SKM-1 (cell line): Measurements from ENCODE around the gene ELOVL3.
A peak's percentile ranks its signal among the peaks of the same experiment; 100 is the strongest.
"Not testable (repeated sequence)": the region's sequence is repeated elsewhere in the genome, so short reads cannot be mapped to it uniquely, and the experiment has no call there.

ENCODE experiments used
- DNase-seq: peaks from one replicate; lab custom pipeline; 2025; ENCODE audit not compliant: unreplicated experiment; lab: John Stamatoyannopoulos, UW

The ELOVL3 gene

GRCh38 chr10:102225646-102226541, at the start of gene ELOVL3:
ELOVL3 (plus strand) TSS chr10:102226299; CDS start chr10:102226549, 250 bp downstream.
- no peak for DNase-seq

GRCh38 chr10:102184606-102185005, 41.5 kb upstream of the ELOVL3 start:
- no peak for DNase-seq

- DNase-seq = no peak
These were observed 40.8 kb upstream of the ELOVL3 start for GRCh38 chr10:102185272-102185671.

GRCh38 chr10:102185811-102186527, 40.1 kb upstream of the ELOVL3 start:
- no peak for DNase-seq

GRCh38 chr10:102188298-102188940, 37.7 kb upstream of the ELOVL3 start:
- no peak for DNase-seq

- DNase-seq = not testable (repeated sequence)
These were observed 36.9 kb upstream of the ELOVL3 start for GRCh38 chr10:102188941-102189898.

- DNase-seq = no peak
These were observed 34.1 kb upstream of the ELOVL3 start for GRCh38 chr10:102191956-102192355.

- no peak for DNase-seq
These were observed 30.7 kb upstream of the ELOVL3 start for GRCh38 chr10:102195296-102195870.

- no peak for DNase-seq
These were observed 29.2 kb upstream of the ELOVL3 start for GRCh38 chr10:102196893-102197292.

- DNase-seq = no peak
These were observed 28.1 kb upstream of the ELOVL3 start for GRCh38 chr10:102198027-102198426.

- DNase-seq = no peak
These were observed 25.1 kb upstream of the ELOVL3 start for GRCh38 chr10:102200751-102201640.

- DNase-seq = no peak
These were observed 23.7 kb upstream of the ELOVL3 start for GRCh38 chr10:102202386-102202785.

GRCh38 chr10:102208311-102209035, 17.6 kb upstream of the ELOVL3 start:
- DNase-seq = no peak

- no peak for DNase-seq
These were observed 14.3 kb upstream of the ELOVL3 start for GRCh38 chr10:102211615-102212299.

GRCh38 chr10:102213599-102213998, 12.5 kb upstream of the ELOVL3 start:
- peak; percentile 57 for DNase-seq

GRCh38 chr10:102219370-102219769, 6.7 kb upstream of the ELOVL3 start:
- DNase-seq = no peak

- no peak for DNase-seq
These were observed 5.5 kb upstream of the ELOVL3 start for GRCh38 chr10:102220612-102221011.

GRCh38 chr10:102222797-102223196, 3.3 kb upstream of the ELOVL3 start:
- no peak for DNase-seq
